Endothelial cell of umbilical vein (primary cell): Measurements from ENCODE around the gene SYAP1. TPM values are rescaled to one million over a fixed set of nuclear protein-coding genes. Genes with fewer than 3 reads are reported as not detected.

Experiments used
- BruUV-seq: library from RNA; stranded (reverse); fragments of 400-500 nt; replicated peaks from 2 replicates; lab custom pipeline; 2021; lab: Mats Ljungman, UMichigan
- CTCF ChIA-PET: fragments of 300-600, 350-600 bp; sonication (Branson Sonifier 250); formaldehyde crosslinking; loops from one replicate; lab custom pipeline; 2021; ENCODE audit warnings: antibody characterized with exemption, inconsistent platforms; lab: Charles Lee
- POLR2A ChIA-PET: fragments of 300-600, 350-600 bp; sonication (Branson Sonifier 250); formaldehyde crosslinking; loops from one replicate; lab custom pipeline; 2021; ENCODE audit warnings: antibody characterized with exemption, inconsistent platforms; lab: Charles Lee
- DNase-seq: peaks from one replicate; pipeline ENCODE4 v3.0.0-alpha.2; 2011; ENCODE audit warnings: low read depth, low spot score
- FAIRE-seq: peaks from 2 replicates; lab custom pipeline; 2011; peaks lifted over from hg19 to GRCh38; lab: Jason Lieb, UNC
- H2AFZ ChIP-seq: 2 replicates; pipeline ENCODE4 v1.6.0; 2012; ENCODE audit warnings: low read depth, low read length, control low read depth, inconsistent platforms
- H3K27ac ChIP-seq: 2 replicates; pipeline ENCODE4 v1.5.1; 2011; ENCODE audit warnings: low read depth, mild to moderate bottlenecking, control low read depth, low read length, moderate library complexity; ENCODE audit not compliant: insufficient read depth
- H3K27me3 ChIP-seq, 2 experiments: 2 replicates each; pipeline versions ENCODE4 v1.6.0 to v1.6.1; 2011; ENCODE audit warnings: low read length in 2 of 2, mixed read lengths in 1 of 2; ENCODE audit not compliant: control insufficient read depth in 2 of 2, insufficient read depth in 2 of 2
- H3K36me3 ChIP-seq, 2 experiments: 2 replicates in 1 of 2; 3 replicates in 1 of 2; pipeline ENCODE4 v1.5.1; 2011; ENCODE audit warnings: low read length in 2 of 2, mild to moderate bottlenecking in 1 of 2, moderate library complexity in 1 of 2; ENCODE audit not compliant: control insufficient read depth in 2 of 2, insufficient read depth in 2 of 2; ENCODE audit errors: extremely low read depth in 1 of 2
- H3K4me1 ChIP-seq: 3 replicates; pipeline ENCODE4 v1.5.1; 2011; ENCODE audit warnings: mild to moderate bottlenecking, low read length; ENCODE audit not compliant: control insufficient read depth, insufficient read depth; ENCODE audit errors: extremely low read depth
- H3K4me2 ChIP-seq: 2 replicates; pipeline ENCODE4 v1.6.1; 2011; ENCODE audit warnings: low read length, control low read depth, mixed read lengths; ENCODE audit not compliant: insufficient read depth
- H3K4me3 ChIP-seq, 3 experiments: fragments of 200-600 bp in 1 of 3; sonication (generic), shearing (Covaris generic) in 1 of 3; replicated peaks in 1 of 3; 2 replicates each; pipeline ENCODE4 v1.5.1; 2011 to 2016; ENCODE audit warnings: control low read depth in 3 of 3, low read length in 3 of 3, mild to moderate bottlenecking in 2 of 3, inconsistent platforms in 1 of 3, low read depth in 1 of 3, moderate library complexity in 1 of 3; ENCODE audit not compliant: insufficient read depth in 1 of 3
- H3K79me2 ChIP-seq: 2 replicates; pipeline ENCODE4 v1.6.0; 2012; ENCODE audit warnings: low read length, inconsistent platforms; ENCODE audit not compliant: control insufficient read depth, insufficient read depth
- H3K9ac ChIP-seq: replicated peaks from 2 replicates; pipeline ENCODE3; 2011; ENCODE audit warnings: low read length, control low read depth; ENCODE audit not compliant: insufficient read depth; ENCODE audit errors: extremely low read depth
- H3K9me1 ChIP-seq: replicated peaks from 3 replicates; pipeline ENCODE4 v1.6.0; 2011; ENCODE audit warnings: mild to moderate bottlenecking, low read length; ENCODE audit not compliant: control insufficient read depth, insufficient read depth; ENCODE audit errors: extremely low read depth
- H3K9me3 ChIP-seq: replicated peaks from 2 replicates; pipeline ENCODE4 v1.5.1; 2012; ENCODE audit warnings: low read length, inconsistent platforms; ENCODE audit not compliant: control insufficient read depth, insufficient read depth
- H4K20me1 ChIP-seq: replicated peaks from 2 replicates; pipeline ENCODE3; 2011; ENCODE audit warnings: mild to moderate bottlenecking, low read length; ENCODE audit not compliant: control insufficient read depth, insufficient read depth; ENCODE audit errors: extremely low read depth
- EZH2 ChIP-seq: IDR thresholded peaks from 2 replicates; pipeline ENCODE4 v1.6.1; 2012; ENCODE audit warnings: borderline replicate concordance, low read depth, mild to moderate bottlenecking, moderate library complexity, low read length, inconsistent platforms; ENCODE audit not compliant: severe bottlenecking
- FOS ChIP-seq: IDR thresholded peaks from 2 replicates; pipeline ENCODE4 v1.6.1; 2011; ENCODE audit warnings: mild to moderate bottlenecking, low read length, moderate library complexity, borderline replicate concordance; ENCODE audit not compliant: insufficient read depth
- GATA2 ChIP-seq: IDR thresholded peaks from 2 replicates; pipeline ENCODE4 v1.7.0; 2011; ENCODE audit warnings: low read depth, mild to moderate bottlenecking, moderate library complexity, mixed read lengths, low read length; ENCODE audit not compliant: insufficient read length, insufficient read depth
- JUN ChIP-seq: IDR thresholded peaks from 2 replicates; pipeline ENCODE4 v1.6.1; 2011; ENCODE audit warnings: borderline replicate concordance, low read depth; ENCODE audit not compliant: insufficient read length, insufficient read depth
- MYC ChIP-seq: IDR thresholded peaks from one replicate; pipeline ENCODE4 v1.6.1; 2011; ENCODE audit warnings: mild to moderate bottlenecking, low read depth, low read length
- POLR2A ChIP-seq: IDR thresholded peaks from 2 replicates; pipeline ENCODE4 v1.6.1; 2012; ENCODE audit warnings: low read depth, mild to moderate bottlenecking, control low read depth, low read length
- POLR2AphosphoS5 ChIP-seq: IDR thresholded peaks from 2 replicates; pipeline ENCODE4 v1.6.1; 2012; ENCODE audit warnings: low read depth, mild to moderate bottlenecking, control low read depth, low read length, moderate library complexity; ENCODE audit not compliant: insufficient read depth
- dilution Hi-C: fragments of 300-500 bp; cut with MboI; formaldehyde crosslinking; loops from one replicate; pipeline ENCODE4 v1.15.0; 2019; ENCODE audit warnings: low sequenced_read_pairs; ENCODE audit not compliant: extremely low pct_ligation_motif_present
- intact Hi-C: fragments of 100-400 bp; cut with micrococcal nuclease; formaldehyde crosslinking; loops from one replicate; pipeline ENCODE4 v1.10.0; 2022
- polyA plus RNA-seq, 4 experiments: library from polyadenylated mRNA; depleted of rRNA in 3 of 4; stranded (reverse) in 3 of 4; unstranded in 1 of 4; fragments of >200 nt; gene quantifications; 2 replicates each; pipeline versions ENCODE4 v1.2.1 to v1.2.3, GENCODE V29; 2011 to 2012; ENCODE audit warnings: missing spikeins in 1 of 4
- total RNA-seq: library from RNA; stranded (reverse); gene quantifications from 2 replicates; pipeline ENCODE4 v1.2.3, GENCODE V29; 2021
- TF ChIP-seq, protein P1 (sequence below): IDR thresholded peaks from 2 replicates; pipeline ENCODE4 v1.6.1; 2011; ENCODE audit not compliant: insufficient read depth, insufficient read length
- TF ChIP-seq, protein P2 (sequence below), 2 donors: IDR thresholded peaks; 1 replicate in 1 of 2; 2 replicates in 1 of 2; pipeline ENCODE4 v1.5.1; 2011; ENCODE audit warnings: low read length in 2 of 2, mild to moderate bottlenecking in 2 of 2, moderate library complexity in 2 of 2, control low read depth in 1 of 2, inconsistent platforms in 1 of 2, low read depth in 1 of 2; ENCODE audit not compliant: insufficient read depth in 1 of 2; ENCODE audit errors: extremely low read depth in 1 of 2

Gene SYAP1
- total and polyA plus RNA-seq, 2 donors (not counting 3 experiments of a cell fraction or from before 2014, with no cell fraction given) = 3.4 to 21.9 TPM

DNA sequence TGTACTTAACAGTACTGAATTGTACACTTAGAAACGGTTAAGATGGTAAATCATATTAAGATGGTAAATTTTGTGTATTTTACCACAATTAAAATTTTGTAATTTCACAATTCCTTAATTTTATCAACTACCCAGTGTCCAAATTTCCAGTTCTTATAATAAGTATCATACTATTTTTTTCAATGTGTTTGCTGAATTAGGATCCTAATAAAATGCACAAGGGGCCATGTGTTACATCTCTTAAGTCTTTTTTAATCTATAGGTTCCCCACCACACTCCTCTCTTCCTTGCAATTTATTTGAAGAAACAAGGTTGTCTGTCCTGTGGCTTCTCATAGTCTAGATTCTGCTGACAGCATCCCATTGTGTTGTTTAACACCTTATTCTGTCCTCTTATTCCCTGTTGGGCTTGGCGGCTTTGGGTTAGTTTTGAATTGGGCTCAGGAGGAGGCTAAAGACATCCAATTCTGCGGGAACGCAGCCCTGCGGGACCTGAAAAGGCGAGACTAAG, 533 bp upstream of the SYAP1 start:
- CTCF ChIA-PET = no interaction called here

More for the DNA sequence above, 533 bp upstream of the SYAP1 start:
- Histone ChIP-seq H3K4me3 (peak overlapping the region; percentile 35 to 63 (median 39)), H4K20me1 (no peaks in the 10 kb centered on the region), H3K9me1 (no peaks in the 10 kb centered on the region), H3K9ac (peak overlapping the region; percentile 95), H3K9me3 (no peaks in the 10 kb centered on the region), H3K4me2 (peak overlapping the region; percentile 88), H2AFZ (peak overlapping the region; percentile 54), H3K27ac (peak overlapping the region; percentile 94), H3K27me3 (no peaks in the 10 kb centered on the region), H3K36me3 (no peaks in the 10 kb centered on the region), H3K79me2 (peaks cover 26% of the 10 kb centered on the region), H3K4me1 (peaks cover 4% of the 10 kb centered on the region)
- FAIRE-seq (no peak), DNase-seq (no peak)
- POLR2A ChIA-PET = interaction anchor here (0.6 to 2.1 kb wide), 6 partner anchors 19 to 163 kb away, joined by 3 to 11 read pairs (median 3); partner anchors contain the start of gene TXLNG
- TSS peak; percentile 100 for BruUV-seq
- dilution Hi-C loops = no loop called here
- TF ChIP-seq POLR2A (no peak), EZH2 (no peak), FOS (no peak), POLR2AphosphoS5 (no peak), GATA2 (no peak), JUN (no peak), MYC (no peak)
- TF ChIP-seq, protein P1, sequence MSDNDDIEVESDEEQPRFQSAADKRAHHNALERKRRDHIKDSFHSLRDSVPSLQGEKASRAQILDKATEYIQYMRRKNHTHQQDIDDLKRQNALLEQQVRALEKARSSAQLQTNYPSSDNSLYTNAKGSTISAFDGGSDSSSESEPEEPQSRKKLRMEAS = no peak
- TF ChIP-seq, protein P2, sequence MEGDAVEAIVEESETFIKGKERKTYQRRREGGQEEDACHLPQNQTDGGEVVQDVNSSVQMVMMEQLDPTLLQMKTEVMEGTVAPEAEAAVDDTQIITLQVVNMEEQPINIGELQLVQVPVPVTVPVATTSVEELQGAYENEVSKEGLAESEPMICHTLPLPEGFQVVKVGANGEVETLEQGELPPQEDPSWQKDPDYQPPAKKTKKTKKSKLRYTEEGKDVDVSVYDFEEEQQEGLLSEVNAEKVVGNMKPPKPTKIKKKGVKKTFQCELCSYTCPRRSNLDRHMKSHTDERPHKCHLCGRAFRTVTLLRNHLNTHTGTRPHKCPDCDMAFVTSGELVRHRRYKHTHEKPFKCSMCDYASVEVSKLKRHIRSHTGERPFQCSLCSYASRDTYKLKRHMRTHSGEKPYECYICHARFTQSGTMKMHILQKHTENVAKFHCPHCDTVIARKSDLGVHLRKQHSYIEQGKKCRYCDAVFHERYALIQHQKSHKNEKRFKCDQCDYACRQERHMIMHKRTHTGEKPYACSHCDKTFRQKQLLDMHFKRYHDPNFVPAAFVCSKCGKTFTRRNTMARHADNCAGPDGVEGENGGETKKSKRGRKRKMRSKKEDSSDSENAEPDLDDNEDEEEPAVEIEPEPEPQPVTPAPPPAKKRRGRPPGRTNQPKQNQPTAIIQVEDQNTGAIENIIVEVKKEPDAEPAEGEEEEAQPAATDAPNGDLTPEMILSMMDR (IDR thresholded peaks at IDR 0.05; ENCODE audit: extremely low read depth in 1 of 2, insufficient read depth in 1 of 2, low read depth in 1 of 2, low read length in 2 of 2) = no peak
- intact Hi-C loops = loop anchor here (1.0 to 2.0 kb wide), 2 partner anchors 52 to 67 kb away; partner anchors contain the start of gene TXLNG
